HepG2 (cell line): Measurements from ENCODE around the gene CAP2. TPM values are rescaled to one million over a fixed set of nuclear protein-coding genes. Genes with fewer than 3 reads are reported as not detected.

Source experiments
- ATM ChIP-seq: fragments of 450-650 bp; IDR thresholded peaks from 2 replicates; pipeline ENCODE4 v1.7.1; 2017; ENCODE audit warnings: mild to moderate bottlenecking, borderline replicate concordance
- GRHL1 ChIP-seq: sonication (generic); formaldehyde crosslinking; conservative IDR thresholded peaks from 2 replicates; pipeline ENCODE4 v1.8.0; 2022; ENCODE audit warnings: missing genetic modification reagents
- HNRNPUL1 ChIP-seq: fragments of 200-400 bp; formaldehyde crosslinking; IDR thresholded peaks from 2 replicates; pipeline ENCODE4 v1.6.1; 2017; ENCODE audit warnings: low read depth, mild to moderate bottlenecking, low read length, moderate library complexity
- NCOR1 ChIP-seq: fragments of 200-600 bp; sonication (generic); IDR thresholded peaks from 2 replicates; pipeline ENCODE4 v1.7.0; 2017; ENCODE audit warnings: antibody characterized with exemption, low read length, borderline replicate concordance
- NFYC ChIP-seq: IDR thresholded peaks from 2 replicates; pipeline ENCODE4 v1.6.1; 2016; ENCODE audit warnings: missing genetic modification reagents, missing compliant biosample characterization
- RBM22 ChIP-seq: fragments of 200-400 bp; formaldehyde crosslinking; optimal IDR thresholded peaks from 2 replicates; pipeline ENCODE3; 2017; ENCODE audit warnings: mild to moderate bottlenecking, low read length, moderate library complexity
- SNAPC4 ChIP-seq: sonication (generic); formaldehyde crosslinking; IDR thresholded peaks from 2 replicates; pipeline ENCODE4 v1.4.0; 2020; ENCODE audit warnings: mild to moderate bottlenecking, missing genetic modification reagents
- U2AF2 ChIP-seq: fragments of 200-400 bp; formaldehyde crosslinking; IDR thresholded peaks from 2 replicates; pipeline ENCODE4 v1.6.1; 2017; ENCODE audit warnings: low read depth, mild to moderate bottlenecking, low read length
- ZNF512 ChIP-seq: sonication (generic); formaldehyde crosslinking; IDR thresholded peaks from 2 replicates; pipeline ENCODE4 v1.4.0; 2020; ENCODE audit warnings: mild to moderate bottlenecking, missing genetic modification reagents
- ZNF646 ChIP-seq: sonication (generic); formaldehyde crosslinking; IDR thresholded peaks from 2 replicates; pipeline ENCODE4 v1.9.0; 2021; ENCODE audit warnings: mild to moderate bottlenecking, missing genetic modification reagents
- ZNF800 ChIP-seq: sonication (generic); formaldehyde crosslinking; IDR thresholded peaks from 2 replicates; pipeline ENCODE4 v1.4.0; 2020; ENCODE audit warnings: missing genetic modification reagents
- polyA plus RNA-seq, 8 experiments: library from polyadenylated mRNA; depleted of rRNA in 3 of 8; stranded (reverse) in 7 of 8; unstranded in 1 of 8; fragments of >200 nt; fragmentation: Illumina TruSeq in 4 of 8; extraction: Trizol in 4 of 8; gene quantifications; 2 replicates each; pipeline versions ENCODE4 v1.2.1 to v1.2.3, GENCODE V29; 2011 to 2016; ENCODE audit warnings: low read depth in 4 of 8, missing spikeins in 1 of 8, mixed read lengths in 1 of 8; ENCODE audit not compliant: insufficient read depth in 1 of 8
- total RNA-seq, 5 experiments: library from RNA; depleted of rRNA; stranded (reverse); fragments of >200 nt; fragmentation: Illumina TruSeq; extraction: Trizol; gene quantifications; 2 replicates each; pipeline ENCODE4 v1.2.3, GENCODE V29; 2016; ENCODE audit warnings: low read depth in 1 of 5

Gene CAP2
- total and polyA plus RNA-seq, 2 of the 13 experiments (the other 11 are each of a cell fraction or from before 2014, with no cell fraction given) = 7.9 to 53.1 TPM

- TF ChIP-seq ZNF512 (CRISPR knock-in tag) = no peak
- TF ChIP-seq SNAPC4 (CRISPR knock-in tag) = no peak; the same call in 1 of the 2 replicates
- TF ChIP-seq ZNF800 = no peak
- no peak for TF ChIP-seq RBM22
- peak; percentile 97 for TF ChIP-seq NCOR1
- TF ChIP-seq GRHL1 (CRISPR knock-in tag) = no peak
- TF ChIP-seq ZNF646 (CRISPR knock-in tag) = no peak
- TF ChIP-seq U2AF2 = no peak
- no peak for TF ChIP-seq ATM
- no peak; the same call in 1 of the 2 replicates for TF ChIP-seq NFYC
- TF ChIP-seq HNRNPUL1 = no peak
These were observed 38.5 kb upstream of the CAP2 start (continued) for GRCh38 chr6:17354700-17355403.
